Right lobe of liver (tissue), 6 donors: ENCODE measurements around the gene CHN2. TPM values are rescaled to one million over a fixed set of nuclear protein-coding genes. Genes with fewer than 3 reads are reported as not detected.
A peak's percentile ranks its signal among the peaks of the same experiment; 100 is the strongest.

Source experiments
- ATAC-seq, 4 donors: fragments of 200-7000 bp; cut with Tn5 transposase; one replicate each; pipeline ENCODE4 v1.9.1; 2020; ENCODE audit warnings: mild to moderate bottlenecking in 4 of 4, moderate library complexity in 4 of 4
- DNase-seq, 3 donors: peaks; one replicate each; pipeline ENCODE4 v3.0.0-alpha.2; 2020
- H3K27ac ChIP-seq, 3 donors: fragments of 200-600 bp; one replicate each; pipeline ENCODE4 v1.8.0; 2022
- H3K27me3 ChIP-seq, 2 donors: fragments of 200-600 bp; one replicate each; pipeline ENCODE4 v1.8.0; 2022
- H3K36me3 ChIP-seq, 4 donors: fragments of 200-600 bp; sonication (generic) in 1 of 4; one replicate each; pipeline versions ENCODE4 v1.5.1 to v1.8.0; 2017 to 2022; ENCODE audit warnings: control low read depth in 1 of 4
- H3K4me1 ChIP-seq, 4 donors: fragments of 200-600 bp; sonication (generic) in 1 of 4; one replicate each; pipeline versions ENCODE4 v1.5.1 to v1.8.0; 2017 to 2022; ENCODE audit warnings: control low read depth in 1 of 4
- H3K4me3 ChIP-seq, 3 donors: fragments of 200-600 bp; one replicate each; pipeline ENCODE4 v1.8.0; 2022
- H3K9me3 ChIP-seq, 4 donors: fragments of 200-600 bp; sonication (generic) in 1 of 4; one replicate each; pipeline versions ENCODE4 v1.5.1 to v1.8.0; 2017 to 2022; ENCODE audit warnings: control low read depth in 1 of 4
- POLR2A ChIP-seq: fragments of 450-650 bp; IDR thresholded peaks from one replicate; pipeline ENCODE4 v1.6.1; 2017; ENCODE audit warnings: antibody characterized with exemption, mild to moderate bottlenecking
- WGBS: methylation state at CpG from one replicate; pipeline ENCODE4 v1.1.6; 2018; ENCODE audit warnings: low coverage, low lambda C conversion rate; ENCODE audit not compliant: insufficient coverage; ENCODE audit errors: missing lambda C conversion rate; 5-methylcytosine and 5-hydroxymethylcytosine counted together
- intact Hi-C, 2 donors: fragments of 100-400 bp; cut with DNase I; formaldehyde crosslinking; loops; one replicate each; pipeline versions ENCODE4 v1.11.2 to v1.14.1; 2022
- long read RNA-seq: library from polyadenylated mRNA; unstranded; transcript quantifications from one replicate; pipeline ENCODE4 v2.0.0, GENCODE V29; 2019
- total RNA-seq, 6 experiments: library from RNA; depleted of rRNA in 2 of 6; stranded (reverse); fragments of >200 nt in 2 of 6; fragmentation: NEBNext Ultra II Directional in 3 of 6; extraction: Animal tissue kit (Norgen Biotek cat#: 25700) in 3 of 6; gene quantifications; one replicate each; pipeline versions ENCODE4 v1.1.0 to v1.2.4, GENCODE V29; 2016 to 2023
- TF ChIP-seq, protein P1 (sequence below), 4 donors: fragments of 200-600 bp in 3 of 4; fragments of 450-650 bp in 1 of 4; IDR thresholded peaks; one replicate each; pipeline versions ENCODE4 v1.5.1 to v1.8.0; 2016 to 2022; ENCODE audit warnings: antibody characterized with exemption in 4 of 4, mild to moderate bottlenecking in 2 of 4
- donor health status: DM: no; HTN: yes; CAD: no.
- donor health status: DM: no; HTN: no; CAD: no.
- donor health status: DM: no; HTN: no; CAD: no.
- donor health status: DM: no; HTN: yes; CAD: no.
- donor health status: DM: no; HTN: yes; CAD: no.

The CHN2 gene
- total RNA-seq, result 10 to 100 TPM; 20.1 to 57.7 (median 31.5) TPM
- long read RNA-seq, partial matches to known transcripts, result 0 of 2 reads
- long read RNA-seq, other reads (novel, unspliced or antisense), result 1 of 2 reads

DNA sequence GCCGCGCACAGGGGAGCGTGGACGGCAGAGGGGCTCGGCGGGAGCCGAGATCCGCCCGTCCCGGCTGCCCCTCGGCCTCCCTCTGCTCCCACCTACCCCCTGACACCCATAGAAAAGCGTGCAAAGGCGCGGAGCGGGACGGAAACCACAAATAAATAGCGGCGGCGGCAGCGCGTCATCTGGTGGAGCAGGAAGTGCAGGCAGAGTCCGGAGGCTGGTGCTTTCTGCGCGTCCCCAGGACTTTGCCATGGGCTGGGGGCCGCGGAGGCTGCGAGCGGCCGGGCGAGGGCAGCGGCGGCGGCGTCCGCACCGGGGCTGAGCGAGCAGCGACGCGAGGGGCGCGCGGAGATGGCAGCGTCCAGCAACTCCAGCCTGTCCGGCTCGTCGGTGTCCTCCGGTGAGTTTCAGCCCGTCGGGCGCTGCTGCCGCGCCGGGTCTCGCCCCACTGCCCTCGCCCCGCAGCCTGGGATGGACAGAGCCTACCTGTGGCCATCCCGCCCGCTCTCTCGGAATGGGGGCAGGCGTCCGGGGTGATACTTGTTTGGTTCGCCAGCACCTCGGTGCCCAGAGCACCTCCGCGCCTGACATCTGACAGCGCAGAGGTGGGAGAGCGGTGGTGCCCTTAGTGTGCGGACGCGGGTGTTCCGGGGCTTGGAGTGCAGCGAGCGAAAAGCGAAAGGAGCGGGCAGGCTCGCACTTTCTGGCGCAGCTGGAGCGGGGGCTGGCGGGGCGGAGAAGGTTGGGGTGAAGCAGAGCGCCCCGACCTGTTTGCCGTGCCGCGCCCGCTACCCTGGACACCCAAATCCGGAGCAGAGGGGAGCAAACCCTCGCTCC is at the start of gene CHN2:
TSS of gene CHN2 (plus strand) at position 182 of the 834 bp plus-strand sequence.
- DNase-seq (peak; percentile 82 to 84 (median 82)), ATAC-seq (peak; percentile 67 to 73 (median 70))
- Histone ChIP-seq H3K4me3 (peak within 1 kb of the TSS; percentile 77 to 85 (median 77)), H3K4me1 (peaks cover 0 to 49% (median 16%) of the 10 kb centered on the region in 4 donors), H3K27ac (peak within 1 kb of the TSS; percentile 87 to 97 (median 94)), H3K36me3 (no peaks in the 10 kb centered on the region), H3K9me3 (no peaks in the 10 kb centered on the region), H3K27me3 (no peaks in the 10 kb centered on the region)
- 0% methylated on average over 8 of the region's 89 CpGs for WGBS
- intact Hi-C loops, result loop anchor here in 1 of 2 donors (10.0 kb wide), 1 partner anchor 210 kb away; no protein-coding TSS in a partner anchor
- TF ChIP-seq, protein P1, sequence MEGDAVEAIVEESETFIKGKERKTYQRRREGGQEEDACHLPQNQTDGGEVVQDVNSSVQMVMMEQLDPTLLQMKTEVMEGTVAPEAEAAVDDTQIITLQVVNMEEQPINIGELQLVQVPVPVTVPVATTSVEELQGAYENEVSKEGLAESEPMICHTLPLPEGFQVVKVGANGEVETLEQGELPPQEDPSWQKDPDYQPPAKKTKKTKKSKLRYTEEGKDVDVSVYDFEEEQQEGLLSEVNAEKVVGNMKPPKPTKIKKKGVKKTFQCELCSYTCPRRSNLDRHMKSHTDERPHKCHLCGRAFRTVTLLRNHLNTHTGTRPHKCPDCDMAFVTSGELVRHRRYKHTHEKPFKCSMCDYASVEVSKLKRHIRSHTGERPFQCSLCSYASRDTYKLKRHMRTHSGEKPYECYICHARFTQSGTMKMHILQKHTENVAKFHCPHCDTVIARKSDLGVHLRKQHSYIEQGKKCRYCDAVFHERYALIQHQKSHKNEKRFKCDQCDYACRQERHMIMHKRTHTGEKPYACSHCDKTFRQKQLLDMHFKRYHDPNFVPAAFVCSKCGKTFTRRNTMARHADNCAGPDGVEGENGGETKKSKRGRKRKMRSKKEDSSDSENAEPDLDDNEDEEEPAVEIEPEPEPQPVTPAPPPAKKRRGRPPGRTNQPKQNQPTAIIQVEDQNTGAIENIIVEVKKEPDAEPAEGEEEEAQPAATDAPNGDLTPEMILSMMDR (IDR thresholded peaks at IDR 0.05), result no peak
- TF ChIP-seq POLR2A, result peak; percentile 82

DNA sequence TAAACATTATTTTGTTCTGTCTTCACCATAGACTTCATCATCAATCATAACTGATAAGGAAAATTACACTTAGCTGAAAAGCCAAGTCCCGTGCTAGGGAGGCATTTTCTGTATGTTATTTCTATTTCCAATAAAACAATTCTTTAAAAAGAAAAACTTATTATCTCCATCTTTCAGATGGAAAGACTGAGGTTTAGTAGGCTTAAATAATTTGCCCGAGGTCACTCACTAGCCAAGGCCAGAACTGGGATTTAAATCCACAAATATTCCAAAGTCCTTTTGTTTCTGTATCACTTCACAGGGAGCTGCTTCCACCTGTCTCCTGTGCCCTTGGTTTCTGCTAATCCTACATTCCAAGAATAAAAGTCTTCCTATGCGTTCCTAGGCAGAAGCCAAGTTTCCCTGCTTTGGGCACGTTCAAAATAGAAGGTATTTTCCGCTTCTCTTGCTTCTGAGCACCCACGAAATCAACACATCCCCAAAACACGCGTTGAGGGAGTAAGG is 49.0 kb upstream of the CHN2 start:
- H3K27ac ChIP-seq, result peak overlapping the region in 1 of 3 donors; percentile 54
- 14% methylated on average over 8 of the region's 8 CpGs for WGBS
- H3K4me3 ChIP-seq, result peak overlapping the region; percentile 34 to 48 (median 47)
- peaks cover 0 to 14% (median 0%) of the 10 kb centered on the region in 4 donors for H3K4me1 ChIP-seq
- no peaks in the 10 kb centered on the region for H3K27me3 ChIP-seq
- H3K36me3 ChIP-seq, result no peaks in the 10 kb centered on the region
- ATAC-seq, result no peak
- no peaks in the 10 kb centered on the region for H3K9me3 ChIP-seq
- intact Hi-C loops, result no loop called here
- no peak for DNase-seq
- TF ChIP-seq, protein P1 (IDR thresholded peaks at IDR 0.05), result no peak
- no peak for TF ChIP-seq POLR2A

DNA sequence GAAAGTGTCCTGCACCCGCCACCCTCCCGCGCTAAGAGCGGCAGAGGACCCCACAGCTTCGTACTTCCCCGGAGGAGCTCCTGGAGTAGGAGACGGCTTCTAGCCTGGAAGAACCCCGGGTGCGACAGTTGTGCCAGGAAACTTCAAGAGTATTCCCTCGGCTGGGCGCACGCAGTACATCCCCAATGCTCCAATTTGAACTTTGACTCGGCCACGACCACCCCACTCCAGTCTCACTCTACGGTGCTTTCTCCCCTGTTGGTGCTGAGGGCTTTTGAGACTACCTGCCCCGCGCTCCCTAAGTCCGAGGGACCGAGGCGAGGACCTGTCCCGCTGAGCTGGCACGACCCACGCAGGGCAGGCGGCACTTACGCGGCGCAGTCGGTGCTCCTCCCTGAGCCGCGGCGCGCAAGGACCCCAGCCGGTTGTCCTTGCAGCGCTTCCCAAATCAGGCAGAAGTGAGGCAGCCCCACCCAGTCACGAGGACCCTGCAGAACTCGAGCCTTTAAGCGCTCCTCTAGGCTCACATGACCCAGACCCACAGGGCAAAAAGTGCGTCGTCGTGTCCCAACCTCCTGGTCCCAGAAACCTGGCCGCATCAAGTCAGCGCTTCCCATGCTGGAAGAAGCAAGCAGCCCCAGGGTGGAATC is 48.4 kb upstream of the CHN2 start, which contains the start of gene CPVL:
TSS of gene CPVL (minus strand) at position 481 of the 650 bp plus-strand sequence. CDS start 25,476 bp downstream, outside the sequence.
- Histone ChIP-seq H3K27ac (peak within 1 kb of the TSS in 1 of 3 donors; percentile 54), H3K36me3 (no peaks in the 10 kb centered on the region), H3K27me3 (no peaks in the 10 kb centered on the region), H3K9me3 (no peaks in the 10 kb centered on the region), H3K4me3 (peak within 1 kb of the TSS; percentile 34 to 48 (median 47)), H3K4me1 (peaks cover 0 to 8% (median 0%) of the 10 kb centered on the region in 4 donors)
- TF ChIP-seq POLR2A, result peak; percentile 58
- TF ChIP-seq, protein P1 (IDR thresholded peaks at IDR 0.05), result no peak
- DNase-seq (peak; percentile 60 to 69 (median 63)), ATAC-seq (peak; percentile 65 to 77 (median 66))
- intact Hi-C loops, result no loop called here
- 1% methylated on average over 13 of the region's 42 CpGs for WGBS

DNA sequence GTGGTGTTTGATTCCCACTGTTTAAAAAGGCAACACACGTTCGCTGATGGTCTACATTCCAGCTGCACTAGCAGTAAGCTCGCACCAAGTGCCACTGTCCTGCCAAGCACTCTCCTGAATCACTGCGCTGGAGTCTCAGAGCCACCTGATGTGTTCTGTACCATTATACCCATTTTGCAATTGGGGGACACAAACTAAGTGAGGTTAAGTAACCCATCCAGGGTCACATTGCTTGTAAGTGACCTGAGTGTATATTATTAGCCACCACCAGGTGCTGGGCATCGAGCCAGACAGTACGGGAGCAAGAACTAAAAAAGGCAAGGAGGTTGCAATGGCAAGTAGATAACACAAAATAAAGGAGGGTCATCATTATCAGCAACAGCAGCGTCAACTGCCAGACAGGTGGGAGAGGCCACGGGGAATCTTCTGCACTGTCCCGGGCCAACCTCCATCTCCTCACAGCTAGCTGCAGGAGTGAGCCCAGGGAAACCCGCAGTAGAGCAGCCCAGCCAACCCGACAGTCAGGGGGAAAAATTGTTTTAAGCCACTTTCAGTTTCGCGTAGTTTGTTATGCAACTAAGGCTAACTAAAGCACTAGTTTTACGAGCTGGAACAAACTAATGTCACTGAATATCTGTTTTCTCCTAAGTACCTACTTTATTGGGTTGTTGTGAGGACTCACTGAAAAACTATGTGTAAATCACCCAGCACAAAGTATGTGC is 47.5 kb upstream of the CHN2 start:
- Histone ChIP-seq H3K9me3 (no peaks in the 10 kb centered on the region), H3K27ac (peak overlapping the region in 1 of 3 donors; percentile 6), H3K27me3 (no peaks in the 10 kb centered on the region), H3K4me1 (peaks cover 0 to 6% (median 0%) of the 10 kb centered on the region in 4 donors), H3K36me3 (no peaks in the 10 kb centered on the region), H3K4me3 (peak overlapping the region; percentile 34 to 48 (median 47))
- ATAC-seq (peak; percentile 62 to 77 (median 76)), DNase-seq (peak in 2 of 3 donors; percentile 45 to 48)
- intact Hi-C loops, result no loop called here
- TF ChIP-seq POLR2A, result no peak
- TF ChIP-seq, protein P1 (IDR thresholded peaks at IDR 0.05), result peak in 1 of 4 donors; percentile 17
- 12% methylated on average over 14 of the region's 14 CpGs for WGBS
